Fibroblast of upper back skin (primary cell): ENCODE measurements around the gene SHROOM1.
A peak's percentile ranks its signal among the peaks of the same experiment; 100 is the strongest.
"Not testable (repeated sequence)": the region's sequence is repeated elsewhere in the genome, so short reads cannot be mapped to it uniquely, and the experiment has no call there.

Source experiments
- DNase-seq: peaks from one replicate; pipeline ENCODE4 v3.0.0-alpha.2; 2013

SHROOM1 gene

GRCh38 chr5:132830436-132831094 is at the start of gene SHROOM1:
SHROOM1 (minus strand) TSS chr5:132830647; CDS start chr5:132826140, 4,507 bp downstream.
- no peak for DNase-seq

- peak; percentile 15 for DNase-seq
Measured at GRCh38 chr5:132877938-132878337, 47.5 kb upstream of the SHROOM1 start.

GRCh38 chr5:132877466-132877865 is 47.0 kb upstream of the SHROOM1 start:
- no peak for DNase-seq

- peak; percentile 8 for DNase-seq
Measured at GRCh38 chr5:132876020-132876759, 45.7 kb upstream of the SHROOM1 start.

GRCh38 chr5:132873930-132874271 is 43.5 kb upstream of the SHROOM1 start:
- no peak for DNase-seq

GRCh38 chr5:132873119-132873929 is 42.9 kb upstream of the SHROOM1 start, which contains the start of gene LEAP2:
LEAP2 (plus strand) TSS chr5:132873668; CDS start chr5:132873695, 27 bp downstream.
- peak; percentile 6 for DNase-seq

- no peak for DNase-seq
Measured at GRCh38 chr5:132872788-132873118, 42.3 kb upstream of the SHROOM1 start.

- no peak for DNase-seq
Measured at GRCh38 chr5:132871459-132872284, 41.2 kb upstream of the SHROOM1 start.

- DNase-seq: no peak
Measured at GRCh38 chr5:132870801-132871200, 40.4 kb upstream of the SHROOM1 start.

GRCh38 chr5:132868754-132869153 is 38.3 kb upstream of the SHROOM1 start:
- no peak for DNase-seq

- DNase-seq: no peak
Measured at GRCh38 chr5:132867046-132867451, 36.6 kb upstream of the SHROOM1 start.

GRCh38 chr5:132866342-132867045 is 36.0 kb upstream of the SHROOM1 start, which contains the start of the genes GDF9 and UQCRQ:
GDF9 (minus strand) TSS chr5:132866469; CDS start chr5:132864533, 1,936 bp downstream.
UQCRQ (plus strand) TSS chr5:132866642; CDS start chr5:132866882, 240 bp downstream.
- peak; percentile 100 for DNase-seq

GRCh38 chr5:132865668-132866341 is 35.4 kb upstream of the SHROOM1 start:
- DNase-seq: no peak

GRCh38 chr5:132860742-132861141 is 30.3 kb upstream of the SHROOM1 start:
- no peak for DNase-seq

- no peak for DNase-seq
Measured at GRCh38 chr5:132859889-132860437, 29.5 kb upstream of the SHROOM1 start.

- DNase-seq: no peak
Measured at GRCh38 chr5:132856011-132856410, 25.6 kb upstream of the SHROOM1 start.

GRCh38 chr5:132854992-132855391 is 24.5 kb upstream of the SHROOM1 start:
- not testable (repeated sequence) for DNase-seq

- peak; percentile 16 for DNase-seq
Measured at GRCh38 chr5:132854301-132854700, 23.9 kb upstream of the SHROOM1 start.

GRCh38 chr5:132853790-132854189 is 23.3 kb upstream of the SHROOM1 start:
- DNase-seq: no peak

- DNase-seq: no peak
Measured at GRCh38 chr5:132853323-132853722, 22.9 kb upstream of the SHROOM1 start.

GRCh38 chr5:132850066-132850465 is 19.6 kb upstream of the SHROOM1 start:
- DNase-seq: peak; percentile 45
